Medulla oblongata (tissue), 1 donor: ENCODE data around the gene C22orf42.
"Not testable (repeated sequence)": the region's sequence is repeated elsewhere in the genome, so short reads cannot be mapped to it uniquely, and the experiment has no call there.

Source experiments
- DNase-seq: peaks from one replicate; pipeline ENCODE4 v3.0.0-alpha.2; 2015; ENCODE audit errors: extremely low spot score

C22orf42 gene, protein sequence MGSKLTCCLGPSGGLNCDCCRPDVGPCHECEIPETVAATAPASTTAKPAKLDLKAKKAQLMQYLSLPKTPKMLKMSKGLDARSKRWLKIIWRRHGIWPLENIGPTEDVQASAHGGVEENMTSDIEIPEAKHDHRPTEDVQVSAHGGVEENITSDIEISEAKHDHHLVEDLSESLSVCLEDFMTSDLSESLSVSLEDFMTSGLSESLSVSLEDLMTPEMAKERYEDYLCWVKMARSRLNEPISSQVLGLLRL

DNA sequence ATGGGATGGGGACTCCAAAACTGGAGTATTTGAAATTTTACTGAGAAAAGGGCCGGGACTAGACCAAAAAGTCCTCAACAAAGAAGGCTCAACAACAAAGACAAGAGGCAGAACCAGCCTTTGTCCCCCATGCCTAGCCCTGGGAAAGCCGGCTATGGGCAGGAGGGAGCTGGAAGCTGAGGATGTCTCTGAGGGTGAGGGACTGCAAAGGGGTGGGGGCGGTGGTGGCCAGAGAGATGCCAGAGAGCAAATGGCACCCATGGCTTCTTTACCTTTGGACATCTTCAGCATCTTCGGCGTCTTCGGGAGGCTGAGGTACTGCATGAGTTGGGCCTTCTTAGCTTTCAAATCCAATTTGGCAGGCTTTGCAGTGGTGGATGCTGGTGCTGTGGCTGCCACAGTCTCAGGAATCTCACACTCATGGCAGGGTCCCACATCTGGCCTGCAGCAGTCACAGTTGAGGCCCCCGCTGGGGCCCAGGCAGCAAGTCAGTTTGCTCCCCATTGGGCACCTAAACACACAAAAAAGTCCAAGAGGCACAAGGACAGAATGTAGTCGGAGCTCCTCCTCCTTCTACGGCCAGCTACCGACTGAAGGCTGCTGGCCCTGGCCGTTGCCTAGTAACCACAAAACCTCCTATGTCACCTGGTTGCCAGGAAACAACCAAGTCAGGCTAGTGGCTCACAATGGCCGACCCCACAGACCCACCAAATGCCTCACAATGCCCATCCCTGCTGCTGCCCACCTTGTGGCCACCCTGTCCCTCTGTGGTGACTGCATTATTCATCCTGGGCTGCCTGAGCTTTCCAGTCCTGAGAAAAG, at the start of gene C22orf42:
TSS of gene C22orf42 (minus strand) at position 592 of the 822 bp plus-strand sequence. CDS start at position 504, 88 bp downstream.
- no peak for DNase-seq

DNA sequence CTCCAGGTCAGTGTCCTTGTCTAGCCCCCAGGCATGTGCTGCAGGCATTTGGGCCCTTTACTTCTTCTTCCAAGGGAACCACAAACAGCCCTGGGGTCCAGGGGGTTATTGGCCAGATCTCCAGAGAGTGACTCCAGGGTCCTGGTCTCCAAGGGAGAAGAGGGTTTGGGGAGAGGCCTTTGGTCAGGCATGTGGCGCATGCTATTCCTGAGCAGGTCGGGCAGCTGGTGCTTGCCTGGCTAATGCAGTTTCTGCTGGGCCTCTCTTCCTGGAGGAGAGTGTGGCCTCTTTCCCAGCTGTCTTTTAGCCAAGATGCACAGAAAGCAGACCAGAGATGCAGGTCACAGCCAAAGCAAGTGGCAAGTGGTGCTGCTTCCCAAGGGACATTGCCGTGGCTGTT, 49.6 kb upstream of the C22orf42 start:
- no peak for DNase-seq

DNA sequence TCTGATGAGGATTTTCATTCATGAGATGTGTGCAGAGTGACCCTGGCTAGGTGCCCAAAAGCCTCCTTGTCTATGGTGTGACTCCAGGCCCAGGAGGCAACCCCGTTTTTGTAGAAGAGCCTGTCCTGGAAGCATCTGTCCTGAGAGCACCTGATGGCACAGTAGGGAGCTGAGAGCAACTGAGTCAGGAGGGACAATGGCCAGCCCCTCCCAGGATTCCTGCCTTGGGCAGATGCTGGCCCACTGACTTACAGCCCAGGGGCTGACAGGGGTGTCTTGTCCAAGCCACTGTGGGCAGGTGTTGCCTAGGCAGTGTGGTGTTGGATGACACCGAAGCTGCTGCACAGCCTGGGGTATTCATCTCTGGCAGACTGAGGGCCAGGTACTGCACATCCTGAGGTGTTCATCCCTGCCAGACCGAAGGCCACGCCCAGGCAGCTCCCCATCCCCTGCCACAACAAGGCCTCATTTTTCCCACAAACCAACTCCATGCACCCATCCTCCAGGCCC, 48.9 kb upstream of the C22orf42 start:
- no peak for DNase-seq

DNA sequence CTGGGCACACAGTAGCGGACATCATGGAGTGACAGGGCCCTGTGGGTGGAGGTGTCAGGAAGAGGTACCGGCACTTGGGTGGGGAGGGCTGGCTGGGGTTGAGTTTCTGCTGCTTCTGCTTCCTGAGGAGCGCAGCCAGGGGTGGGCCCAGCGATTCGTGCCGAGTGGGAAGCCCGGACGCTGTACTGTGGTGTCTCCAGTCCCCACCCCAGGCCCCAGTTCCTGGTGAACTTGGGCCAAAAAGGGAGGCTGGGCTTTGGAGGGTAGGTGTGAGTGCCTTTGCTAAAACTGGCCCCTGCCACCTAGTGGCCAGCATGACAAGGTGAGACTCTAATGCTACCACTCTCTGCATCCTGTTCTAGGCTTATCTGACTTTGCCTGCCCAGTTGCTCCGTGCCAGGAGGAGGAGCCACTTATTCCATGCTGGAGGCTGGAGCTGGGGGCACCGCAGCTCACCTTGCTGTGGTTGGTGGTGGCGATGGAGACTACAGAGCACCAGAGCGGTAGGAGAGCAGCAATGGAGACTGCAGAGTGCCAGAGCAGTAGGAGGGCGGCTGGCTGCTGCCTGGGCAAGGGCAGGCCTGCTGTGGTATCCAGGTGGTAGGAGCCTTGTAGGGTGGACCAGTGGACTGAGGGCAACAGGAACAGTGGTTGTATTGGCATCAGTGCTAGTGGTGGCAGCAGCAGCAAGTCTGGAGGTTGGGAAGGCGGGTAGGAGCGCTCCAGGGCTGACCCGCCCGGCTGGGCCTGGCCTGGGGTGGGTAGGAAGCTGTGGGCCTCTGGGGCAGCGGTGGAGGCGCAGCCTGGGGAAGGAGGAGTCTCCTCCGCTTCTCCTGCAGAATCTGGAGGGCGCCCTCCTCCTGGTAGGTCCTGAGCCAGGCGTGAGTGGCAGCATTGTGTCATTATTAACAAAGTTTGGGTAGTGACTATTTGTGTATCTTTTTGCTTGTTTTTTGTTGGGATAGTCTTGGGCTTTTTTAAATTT, 48.0 kb upstream of the C22orf42 start:
- peak; percentile 19 for DNase-seq

DNA sequence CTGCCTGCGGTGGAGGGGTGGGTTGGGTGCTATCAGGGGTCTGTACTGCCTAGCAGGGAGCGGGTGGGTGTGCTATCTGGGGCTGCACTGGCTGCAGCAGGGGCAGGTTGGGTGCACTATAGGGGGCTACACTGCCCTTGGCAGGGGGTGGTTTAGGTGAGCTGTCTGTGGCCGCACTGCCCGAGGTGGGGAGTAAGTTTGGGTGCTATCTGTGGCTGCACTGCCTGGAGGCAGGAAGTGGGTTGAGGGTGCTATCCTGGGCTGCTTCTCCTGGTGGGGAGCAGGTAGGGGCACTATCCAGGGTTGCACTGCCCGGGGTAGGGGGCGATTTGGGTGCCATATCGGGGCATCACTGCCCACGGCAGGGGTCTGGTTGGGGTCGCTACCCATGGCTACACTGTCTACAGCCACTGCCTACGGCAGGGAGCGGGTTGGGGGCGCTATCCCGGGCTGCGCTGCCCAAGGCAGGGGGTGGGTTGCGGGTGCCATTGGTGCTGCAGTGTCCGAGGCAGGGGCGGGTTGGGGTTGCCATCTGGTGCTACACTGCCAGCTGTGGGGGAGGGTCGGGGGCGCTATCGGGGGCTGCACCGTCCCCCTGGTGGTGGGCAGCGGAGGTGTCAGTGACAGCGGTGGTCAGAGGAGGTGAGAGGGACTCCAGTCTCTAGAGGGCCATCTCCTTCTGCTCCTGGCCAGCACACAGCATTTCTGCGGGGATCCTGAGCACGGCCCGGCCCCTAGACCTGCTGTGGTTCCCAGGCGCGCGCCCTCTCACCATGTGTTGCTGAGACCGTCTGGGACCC, 47.1 kb upstream of the C22orf42 start:
- DNase-seq = no peak

DNA sequence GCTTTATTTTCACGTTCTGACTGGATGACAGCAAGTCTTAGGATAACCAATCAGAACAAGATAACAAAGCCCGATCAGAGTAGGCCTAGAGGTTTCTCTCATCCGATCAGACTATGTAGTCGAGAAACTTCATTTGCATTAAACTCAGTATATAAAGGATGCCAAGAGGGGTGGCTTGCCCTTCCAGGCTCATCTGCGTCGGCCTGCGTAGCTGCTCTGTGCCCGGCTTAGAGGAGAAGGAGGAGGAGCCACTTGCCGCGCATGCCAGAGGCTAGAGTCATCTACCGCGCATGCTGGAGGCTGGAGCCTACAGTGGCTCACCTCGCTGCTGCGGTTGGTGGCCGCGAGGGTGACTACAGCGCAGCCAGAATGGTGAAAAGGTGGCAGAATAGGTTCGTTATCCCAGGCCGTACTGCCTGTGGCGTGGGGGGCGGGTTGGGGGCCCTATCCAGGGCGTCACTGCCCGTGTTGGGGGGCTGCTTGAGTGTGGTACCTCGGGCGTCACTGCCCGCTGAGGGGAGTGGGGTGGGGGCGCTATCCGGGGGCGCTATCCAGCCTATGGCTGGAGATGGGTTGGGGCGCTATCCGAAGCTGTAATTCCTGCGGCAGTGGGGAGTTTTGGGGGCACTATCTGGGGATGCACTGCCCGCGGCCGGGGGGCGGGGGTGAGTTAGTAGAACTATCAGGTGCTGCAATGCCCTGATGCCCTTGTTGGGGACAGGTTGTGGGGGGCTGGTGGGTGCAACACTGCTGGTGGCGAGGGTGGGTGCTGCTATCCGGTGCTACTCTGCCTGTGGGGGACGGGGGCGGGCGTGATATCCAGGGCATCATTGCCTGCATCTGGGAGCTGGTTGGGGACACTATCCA, 46.0 kb upstream of the C22orf42 start, which contains the start of gene RFPL2:
TSS of gene RFPL2 (minus strand) at position 218 of the 867 bp plus-strand sequence. CDS start 2,622 bp downstream, outside the sequence.
- DNase-seq = peak; percentile 30

DNA sequence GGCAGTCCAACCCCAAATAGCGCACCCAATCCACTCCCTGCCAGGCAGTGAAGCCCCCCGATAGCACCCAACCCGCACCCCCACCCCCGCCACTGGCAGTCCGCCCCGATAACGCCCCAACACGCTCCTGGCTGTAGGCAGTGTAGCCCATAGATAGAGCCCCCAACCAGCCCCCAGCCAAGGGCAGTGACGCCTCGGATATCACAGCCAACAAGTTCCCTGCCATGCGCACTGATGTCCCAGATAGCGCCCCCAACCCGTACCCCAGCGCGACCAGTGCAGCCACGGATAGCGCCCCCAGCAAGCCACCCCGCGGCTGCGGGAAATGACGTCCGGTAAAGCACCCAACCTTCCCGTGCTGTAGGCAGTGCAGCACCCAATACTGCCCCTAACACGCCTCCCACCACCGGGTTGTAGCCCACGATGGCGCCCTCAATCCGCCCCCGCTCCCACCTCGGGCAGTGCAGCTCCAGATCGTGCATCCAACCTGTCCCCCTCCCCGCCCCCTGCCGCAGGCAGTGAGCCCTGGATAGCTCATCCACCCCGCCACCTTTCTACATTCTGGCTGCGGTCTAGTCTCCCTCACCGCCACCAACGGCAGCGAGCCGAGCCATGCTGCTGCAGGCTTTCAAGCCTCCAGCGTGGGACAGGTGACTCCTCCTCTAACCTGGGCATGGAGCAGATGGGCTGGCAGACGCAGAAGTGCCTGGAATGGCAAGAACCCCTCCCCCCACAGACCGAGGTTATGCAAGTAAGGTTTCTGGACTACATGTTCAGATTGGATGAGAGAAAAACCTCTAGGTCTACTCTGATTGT, 45.1 kb upstream of the C22orf42 start:
- no peak for DNase-seq

DNA sequence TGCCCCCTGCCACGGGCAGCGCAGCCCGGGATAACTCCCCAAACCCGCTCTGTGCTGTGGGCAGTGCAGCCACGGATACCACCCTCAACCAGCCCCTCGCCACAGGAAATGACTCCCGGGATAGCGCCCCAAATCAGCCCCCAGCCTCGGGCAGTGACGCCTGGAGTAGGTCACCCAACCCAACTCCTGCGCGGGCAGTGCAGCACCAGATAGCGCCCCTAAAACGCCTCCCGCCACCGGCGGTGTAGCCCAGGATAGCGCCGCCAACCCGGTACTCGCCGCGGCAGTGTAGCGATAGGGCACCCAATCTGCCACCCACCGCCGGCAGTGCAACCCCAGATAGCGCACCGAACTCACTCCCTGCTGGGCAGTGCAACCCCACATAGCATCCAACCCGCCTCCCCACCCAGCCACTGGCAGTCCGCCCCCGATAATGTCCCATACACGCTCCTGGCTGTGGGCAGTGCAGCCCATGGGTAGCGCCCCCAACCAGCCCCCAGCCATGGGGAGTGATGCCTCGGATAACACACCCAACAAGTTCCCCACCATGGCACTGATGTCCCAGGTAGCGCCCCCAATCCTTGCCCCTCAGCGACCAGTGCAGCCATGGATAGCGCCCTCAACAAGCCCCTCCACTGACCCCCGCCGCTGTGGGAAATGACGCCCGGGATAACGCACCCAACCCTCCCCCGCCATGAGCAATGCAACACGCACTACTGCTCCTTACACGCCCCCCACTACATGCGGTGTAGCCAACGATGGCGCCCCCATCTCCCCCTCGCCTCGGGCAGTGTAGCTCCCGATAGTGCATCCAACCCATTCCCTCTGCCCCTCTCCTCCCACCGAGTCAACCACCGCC, 44.3 kb upstream of the C22orf42 start:
- DNase-seq = no peak

DNA sequence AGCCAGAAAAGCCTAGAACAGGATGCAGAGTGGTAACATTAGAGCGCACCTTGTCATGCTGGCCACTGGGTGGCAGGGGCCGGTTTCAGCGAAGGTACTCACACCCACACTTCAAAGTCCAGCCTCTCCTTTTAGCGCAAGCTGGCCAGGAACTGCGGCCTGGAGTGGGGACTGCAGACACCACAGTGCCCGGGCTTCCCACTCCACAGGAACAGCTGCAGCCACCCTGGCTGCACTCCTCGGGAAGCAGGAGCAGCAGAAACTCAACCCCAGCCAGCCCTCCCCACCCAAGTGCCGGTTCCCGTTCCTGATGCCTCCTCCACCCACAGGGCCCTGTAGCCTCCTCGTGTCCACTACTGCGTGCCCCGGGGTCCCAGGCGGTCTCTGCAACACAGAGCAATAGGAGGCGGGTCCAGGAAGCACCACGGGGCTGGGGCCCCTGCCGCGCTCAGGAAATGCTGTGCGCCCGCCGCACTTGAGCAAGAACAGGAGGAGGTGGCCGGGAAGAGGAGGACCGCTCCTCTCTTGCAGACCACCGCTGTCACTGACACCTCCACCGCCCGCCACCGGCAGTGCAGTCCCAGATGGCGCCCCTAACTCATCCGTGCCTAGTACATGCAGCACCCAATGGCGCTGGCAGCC, 43.6 kb upstream of the C22orf42 start:
- DNase-seq = peak; percentile 15

DNA sequence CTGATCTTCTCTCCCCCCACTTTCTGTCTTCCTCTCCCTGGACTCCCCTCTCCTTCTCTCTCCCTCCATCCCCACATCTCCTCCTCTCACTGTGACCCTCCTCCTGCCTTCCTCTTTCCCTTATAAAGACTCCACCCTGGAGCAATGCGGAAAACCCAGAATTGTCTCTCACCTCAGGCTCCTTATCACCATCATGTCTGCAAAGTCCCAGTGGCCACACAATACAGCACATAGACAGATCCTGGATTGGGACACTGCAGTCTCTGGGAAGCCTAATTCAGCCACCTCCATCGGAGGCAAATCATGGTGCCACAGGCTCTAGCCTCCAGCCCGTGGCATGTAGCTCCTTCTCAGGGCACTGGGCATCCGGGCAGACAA, 43.0 kb upstream of the C22orf42 start:
- DNase-seq = no peak

DNA sequence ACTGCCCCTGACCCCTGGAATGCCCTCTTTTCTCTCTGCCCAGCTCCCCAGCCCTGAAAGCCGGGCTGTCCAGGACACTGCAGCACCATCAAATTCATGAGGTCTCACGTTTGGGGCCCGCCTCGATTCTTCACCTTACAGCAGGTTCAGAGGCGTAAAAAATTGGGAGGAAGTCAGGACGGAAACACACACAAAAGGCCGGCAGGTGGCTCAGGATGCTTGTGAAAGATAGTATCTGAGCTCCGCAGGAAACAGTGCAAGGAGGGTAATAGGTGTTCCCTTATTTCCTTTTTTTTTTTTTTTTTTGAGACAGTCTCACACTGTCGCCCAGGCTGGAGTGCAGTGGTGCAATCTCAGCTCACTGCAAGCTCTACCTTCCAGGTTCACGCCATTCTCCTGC, 41.6 kb upstream of the C22orf42 start:
- no peak for DNase-seq

DNA sequence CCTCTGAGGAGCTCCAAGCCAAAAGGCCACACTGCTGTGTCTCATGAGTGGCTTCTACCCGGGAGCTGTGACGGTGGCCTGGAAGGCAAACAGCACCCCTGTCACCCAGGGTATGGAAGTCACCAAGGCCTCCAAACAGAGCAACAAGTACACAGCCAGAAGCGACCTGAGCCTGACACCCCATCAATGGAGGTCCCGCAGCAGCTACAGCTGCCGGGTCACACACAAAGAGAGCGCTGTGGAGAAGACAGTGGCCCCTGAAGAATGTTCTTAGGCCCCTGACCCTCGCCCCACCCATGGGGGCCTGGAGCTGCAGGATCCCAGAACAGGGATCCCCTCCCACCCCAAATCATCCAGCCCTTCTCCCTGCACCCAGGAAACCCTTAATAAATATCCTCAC, 40.9 kb upstream of the C22orf42 start:
- DNase-seq = no peak

DNA sequence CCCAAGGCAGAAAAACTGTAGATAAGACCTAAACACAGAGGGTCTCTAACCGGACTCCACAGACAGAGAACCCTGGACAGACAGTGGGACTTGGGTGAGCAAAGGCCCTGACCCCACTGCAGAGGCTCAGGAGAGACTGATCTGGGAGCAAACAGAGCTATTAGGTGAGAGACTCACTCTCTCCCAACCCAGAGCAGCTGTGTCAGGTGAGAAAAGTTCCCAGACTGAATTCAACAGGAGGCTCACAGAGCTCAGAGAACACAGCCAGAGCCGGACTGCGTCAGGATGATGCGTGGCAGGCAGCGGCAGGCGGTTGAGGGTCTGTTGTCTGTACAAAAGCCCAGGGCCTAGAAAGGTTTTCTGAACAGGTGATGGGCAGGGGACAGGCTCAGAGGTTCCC, 40.2 kb upstream of the C22orf42 start:
- DNase-seq = no peak

DNA sequence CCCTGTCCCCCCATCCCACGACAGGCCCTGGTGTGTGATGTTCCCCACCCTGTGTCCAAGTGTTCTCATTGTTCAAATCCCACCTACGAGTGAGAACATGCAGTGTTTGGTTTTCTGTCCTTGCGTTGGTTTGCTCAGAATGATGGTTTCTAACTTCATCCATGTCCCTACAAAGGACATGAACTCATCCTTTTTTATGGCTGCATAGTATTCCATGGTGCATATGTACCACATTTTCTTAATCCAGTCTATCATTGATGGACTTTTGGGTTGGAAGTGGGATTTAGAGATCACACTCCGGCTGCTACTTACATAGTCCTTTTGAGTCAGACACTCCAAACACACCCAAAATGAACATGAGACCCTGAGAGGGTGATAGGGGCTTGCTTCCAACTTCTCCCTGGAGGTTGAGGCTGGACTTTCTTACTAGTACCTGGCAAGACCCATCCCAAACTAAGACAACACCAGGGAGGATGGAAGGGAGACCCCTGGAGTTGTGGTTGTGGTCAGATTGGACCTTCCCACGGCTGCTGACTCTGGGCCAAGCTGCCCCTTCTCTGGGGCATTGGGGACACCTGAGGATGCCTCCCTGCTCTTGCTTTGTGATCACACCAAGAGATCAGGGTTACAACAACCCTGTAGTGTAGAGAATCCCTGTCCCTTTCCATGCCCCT, 38.6 kb upstream of the C22orf42 start:
- DNase-seq = not testable (repeated sequence)

DNA sequence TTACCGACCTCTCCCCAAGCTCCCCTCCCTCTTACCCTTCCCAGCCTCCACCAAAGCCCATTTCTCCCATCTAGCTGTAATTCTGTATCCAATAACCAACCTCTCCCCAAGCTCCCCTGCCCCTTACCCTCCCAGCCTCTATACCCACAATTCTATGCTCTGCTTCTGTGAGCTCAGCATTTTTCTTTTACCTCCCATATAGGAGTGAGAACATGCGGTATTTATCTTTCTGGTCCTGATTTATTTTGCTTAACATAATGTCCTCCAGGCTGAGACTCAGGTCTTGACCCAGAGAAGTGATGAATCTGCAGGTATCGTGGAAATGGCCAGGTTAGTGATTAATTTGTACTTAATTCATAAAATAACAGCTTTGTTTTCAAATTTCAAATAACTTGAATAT, 36.8 kb upstream of the C22orf42 start:
- DNase-seq = not testable (repeated sequence)

DNA sequence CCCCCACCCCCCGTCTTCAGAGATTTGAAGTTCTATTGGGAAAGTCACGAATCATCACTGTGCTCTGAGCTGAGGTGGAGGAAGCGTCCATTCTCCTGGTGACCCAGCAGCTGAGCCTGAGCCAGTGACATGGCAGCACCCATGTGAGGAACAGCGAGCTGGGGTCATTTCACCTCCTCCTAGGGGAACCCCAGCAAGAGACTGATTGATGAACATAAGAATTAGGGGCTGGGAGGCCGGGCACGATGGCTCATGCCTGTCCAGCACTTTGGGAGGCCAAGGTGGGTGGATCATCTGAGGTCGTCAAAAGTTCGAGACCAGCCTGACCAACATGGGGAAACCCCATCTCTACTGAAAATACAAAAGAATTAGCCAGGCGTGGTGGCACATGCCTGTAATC, 34.2 kb upstream of the C22orf42 start:
- not testable (repeated sequence) for DNase-seq

DNA sequence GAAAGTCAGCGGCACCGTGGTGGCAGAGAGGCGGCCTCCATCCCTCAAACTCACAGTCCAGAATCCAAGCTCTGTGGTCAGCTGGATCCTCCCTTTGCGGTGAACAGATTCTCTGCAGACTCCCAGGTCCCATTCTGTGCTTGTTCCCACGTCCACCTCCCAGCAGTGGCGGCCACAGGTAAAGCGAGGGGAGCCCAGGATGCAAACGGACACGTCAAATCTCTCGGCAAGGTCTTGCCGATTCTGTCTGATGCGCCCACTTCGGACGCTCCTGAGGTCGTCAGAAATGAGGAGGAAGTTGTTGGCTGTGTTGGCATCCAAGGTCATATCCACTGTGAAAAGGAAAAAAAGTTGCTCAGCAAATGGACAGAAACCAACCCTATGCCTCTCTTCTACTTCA, 31.9 kb upstream of the C22orf42 start:
- DNase-seq = not testable (repeated sequence)
